Neural progenitor cell (in vitro differentiated cells): ENCODE results near the gene MED13L.

Experiments used
- EZH2 ChIP-seq: fragments of 200-600 bp; sonication (generic); IDR thresholded peaks from 2 replicates; pipeline ENCODE4 v1.6.1; 2017; ENCODE audit warnings: antibody characterized with exemption, mild to moderate bottlenecking, moderate library complexity
- TF ChIP-seq, protein P1 (sequence below): fragments of 200-600 bp; sonication (generic); IDR thresholded peaks from 2 replicates; pipeline ENCODE4 v1.5.1; 2017; ENCODE audit warnings: antibody characterized with exemption, mild to moderate bottlenecking

GRCh38 chr12:115973066-115973465, 304.4 kb downstream of the MED13L start:
- TF ChIP-seq, protein P1, sequence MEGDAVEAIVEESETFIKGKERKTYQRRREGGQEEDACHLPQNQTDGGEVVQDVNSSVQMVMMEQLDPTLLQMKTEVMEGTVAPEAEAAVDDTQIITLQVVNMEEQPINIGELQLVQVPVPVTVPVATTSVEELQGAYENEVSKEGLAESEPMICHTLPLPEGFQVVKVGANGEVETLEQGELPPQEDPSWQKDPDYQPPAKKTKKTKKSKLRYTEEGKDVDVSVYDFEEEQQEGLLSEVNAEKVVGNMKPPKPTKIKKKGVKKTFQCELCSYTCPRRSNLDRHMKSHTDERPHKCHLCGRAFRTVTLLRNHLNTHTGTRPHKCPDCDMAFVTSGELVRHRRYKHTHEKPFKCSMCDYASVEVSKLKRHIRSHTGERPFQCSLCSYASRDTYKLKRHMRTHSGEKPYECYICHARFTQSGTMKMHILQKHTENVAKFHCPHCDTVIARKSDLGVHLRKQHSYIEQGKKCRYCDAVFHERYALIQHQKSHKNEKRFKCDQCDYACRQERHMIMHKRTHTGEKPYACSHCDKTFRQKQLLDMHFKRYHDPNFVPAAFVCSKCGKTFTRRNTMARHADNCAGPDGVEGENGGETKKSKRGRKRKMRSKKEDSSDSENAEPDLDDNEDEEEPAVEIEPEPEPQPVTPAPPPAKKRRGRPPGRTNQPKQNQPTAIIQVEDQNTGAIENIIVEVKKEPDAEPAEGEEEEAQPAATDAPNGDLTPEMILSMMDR = no peak
- TF ChIP-seq EZH2 = no peak
